Activated CD4-positive, alpha-beta T cell treated with anti-CD3 and anti-CD28 coated beads for 4 hours (primary cell): ENCODE measurements around the gene QSOX1.

Experiments used
- DNase-seq, 2 donors: peaks; one replicate each; pipeline ENCODE4 v3.0.0-alpha.2; 2020

QSOX1 gene

GRCh38 chr1:180150982-180151381 lies 3.7 kb upstream of the QSOX1 start:
- DNase-seq: no peak

GRCh38 chr1:180151508-180151907 lies 3.2 kb upstream of the QSOX1 start:
- no peak for DNase-seq

GRCh38 chr1:180152588-180152987 lies 2.1 kb upstream of the QSOX1 start:
- DNase-seq: no peak

GRCh38 chr1:180153032-180153431 lies 1.6 kb upstream of the QSOX1 start:
- no peak for DNase-seq

GRCh38 chr1:180154003-180154324 lies 705 bp upstream of the QSOX1 start:
- DNase-seq: no peak

DNA sequence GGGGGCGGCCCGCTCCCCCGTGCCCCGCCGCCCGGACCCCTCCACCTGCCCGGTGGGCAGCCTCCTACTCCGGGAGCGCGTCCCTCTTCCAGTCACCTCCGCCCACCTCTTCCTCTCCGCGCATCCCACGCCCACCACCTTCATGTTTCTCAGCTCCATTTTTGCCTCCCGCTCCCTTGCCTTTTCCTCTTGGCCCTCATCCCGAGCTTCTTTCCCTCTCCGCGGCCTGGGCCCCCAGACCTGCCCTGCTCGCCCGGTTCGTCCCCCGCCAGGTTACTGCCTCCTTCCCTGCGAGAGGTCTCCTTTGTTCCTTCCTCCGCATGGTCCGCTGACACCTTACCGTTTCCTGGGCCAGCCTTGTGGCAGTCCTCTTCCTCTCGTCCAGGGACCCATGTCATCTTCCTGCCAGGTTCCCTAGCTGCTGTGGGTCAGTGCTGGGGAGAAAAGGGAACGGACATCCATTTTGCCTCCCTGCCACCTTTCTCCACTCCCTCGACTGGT lies 563 bp downstream of the QSOX1 start:
- DNase-seq: peak in 1 of 2 donors; percentile 25

GRCh38 chr1:180156201-180156600 lies 1.5 kb downstream of the QSOX1 start:
- no peak for DNase-seq

DNA sequence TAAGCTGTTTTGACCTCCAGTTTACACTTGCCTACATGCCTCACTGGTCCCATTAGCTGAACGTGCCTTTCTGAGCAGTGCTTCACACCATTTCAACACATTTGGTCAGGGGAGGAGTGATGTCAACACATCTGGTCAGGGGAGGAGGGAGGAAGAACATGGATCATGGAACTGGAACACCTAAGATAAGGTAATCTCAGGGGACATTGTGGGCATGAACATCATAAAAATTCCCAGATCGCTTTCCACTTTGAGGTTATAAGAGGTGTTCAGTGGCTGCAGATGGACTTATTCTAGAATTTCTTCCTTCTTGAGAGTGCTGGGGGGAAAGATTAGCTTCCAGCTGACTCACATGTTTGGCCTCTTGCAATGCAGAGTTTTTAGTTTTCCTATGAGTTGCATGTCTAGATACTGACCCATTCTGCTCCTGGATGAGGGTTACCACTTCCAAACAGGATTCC lies 2.0 kb downstream of the QSOX1 start:
- no peak for DNase-seq

DNA sequence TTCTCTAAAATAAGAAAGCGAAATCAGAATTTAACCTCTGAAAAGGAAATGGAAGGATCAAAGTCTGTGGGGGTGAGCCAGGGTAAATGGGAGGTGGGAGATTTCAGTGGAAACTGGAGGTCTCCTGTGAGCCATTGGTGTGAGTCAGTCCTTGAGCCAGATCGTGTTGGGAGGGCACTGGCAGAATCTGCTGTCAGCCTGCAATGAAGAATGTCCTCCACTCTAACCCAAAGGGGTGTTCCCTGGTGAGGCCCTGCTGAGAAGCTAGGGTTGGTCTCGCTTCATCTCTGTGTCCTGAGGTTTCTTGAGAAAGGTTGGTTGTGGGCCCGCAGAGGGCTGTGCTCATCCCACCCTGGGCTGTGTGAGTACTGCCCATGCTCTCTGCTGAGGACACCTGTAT lies 2.4 kb downstream of the QSOX1 start:
- no peak for DNase-seq

GRCh38 chr1:180157576-180158057 lies 2.9 kb downstream of the QSOX1 start:
- no peak for DNase-seq

GRCh38 chr1:180158149-180159147 lies 3.8 kb downstream of the QSOX1 start:
- no peak for DNase-seq

- no peak for DNase-seq
Observed at GRCh38 chr1:180160357-180160756, 5.7 kb downstream of the QSOX1 start.

- no peak for DNase-seq
Observed at GRCh38 chr1:180163041-180163440, 8.4 kb downstream of the QSOX1 start.

DNA sequence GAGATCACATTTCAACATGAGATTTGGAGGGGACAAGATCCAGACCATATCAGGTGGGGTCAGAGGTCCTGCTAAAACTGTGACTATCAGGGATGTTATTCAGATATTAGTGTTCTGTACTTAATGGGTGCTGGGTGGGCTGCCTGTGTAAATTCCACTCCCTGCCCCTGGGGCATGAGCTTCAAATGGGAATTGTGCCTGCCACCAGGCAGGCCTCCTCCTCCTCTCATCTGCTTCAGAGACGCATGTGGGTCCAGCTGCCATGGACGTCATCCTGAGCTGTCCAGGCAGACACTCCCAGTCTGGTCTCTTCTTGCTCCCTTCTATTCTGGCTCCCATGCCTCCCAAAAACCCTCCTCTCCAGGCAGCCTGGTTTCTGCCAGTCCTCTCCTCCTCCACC lies 10.4 kb downstream of the QSOX1 start:
- DNase-seq: no peak

DNA sequence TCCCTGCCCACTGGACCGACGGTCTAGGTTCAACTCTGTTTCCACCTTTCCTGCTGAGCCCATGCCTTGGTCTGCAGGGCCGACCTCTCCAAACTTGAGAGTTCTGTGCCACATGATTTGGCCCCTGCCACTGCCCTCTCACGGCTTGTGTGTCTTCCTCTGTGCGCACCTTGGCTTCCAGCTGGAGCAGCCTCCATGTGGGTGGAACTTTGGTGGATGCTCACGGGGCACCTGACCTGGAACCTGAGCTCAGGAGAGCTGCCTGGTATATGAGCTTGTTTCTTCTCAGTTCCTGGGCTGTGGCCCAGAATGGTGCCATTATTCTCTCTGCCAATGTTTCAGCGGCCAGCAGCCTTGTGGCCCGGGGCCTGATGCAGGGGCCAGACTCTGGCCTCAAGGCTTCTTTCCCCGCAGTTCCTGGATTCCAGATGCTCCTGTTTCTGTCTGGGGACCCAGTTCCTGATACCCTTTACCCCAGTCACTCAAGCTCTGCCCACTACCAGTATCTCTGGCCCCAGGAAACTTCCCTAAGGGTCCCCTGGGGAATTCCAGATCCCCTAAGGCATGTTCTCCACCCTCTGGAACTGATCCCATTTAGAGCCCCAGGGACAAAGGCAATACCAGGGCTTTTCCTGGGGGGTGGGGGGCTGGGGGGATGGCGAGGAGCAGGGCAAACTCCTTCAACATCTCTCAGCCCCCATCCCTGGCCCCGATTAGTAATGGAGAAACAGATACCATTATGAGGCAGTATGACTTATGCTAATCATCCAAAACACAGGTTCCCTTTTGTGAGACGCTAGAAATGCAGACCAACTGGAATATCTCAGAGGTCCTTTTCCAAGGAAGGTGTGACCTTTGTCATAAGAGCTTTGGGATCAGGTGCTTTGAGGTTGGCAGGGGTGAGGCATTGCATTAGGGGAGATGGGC lies 11.1 kb downstream of the QSOX1 start:
- no peak for DNase-seq

- DNase-seq: no peak
Observed at GRCh38 chr1:180166436-180166800, 11.7 kb downstream of the QSOX1 start.

DNA sequence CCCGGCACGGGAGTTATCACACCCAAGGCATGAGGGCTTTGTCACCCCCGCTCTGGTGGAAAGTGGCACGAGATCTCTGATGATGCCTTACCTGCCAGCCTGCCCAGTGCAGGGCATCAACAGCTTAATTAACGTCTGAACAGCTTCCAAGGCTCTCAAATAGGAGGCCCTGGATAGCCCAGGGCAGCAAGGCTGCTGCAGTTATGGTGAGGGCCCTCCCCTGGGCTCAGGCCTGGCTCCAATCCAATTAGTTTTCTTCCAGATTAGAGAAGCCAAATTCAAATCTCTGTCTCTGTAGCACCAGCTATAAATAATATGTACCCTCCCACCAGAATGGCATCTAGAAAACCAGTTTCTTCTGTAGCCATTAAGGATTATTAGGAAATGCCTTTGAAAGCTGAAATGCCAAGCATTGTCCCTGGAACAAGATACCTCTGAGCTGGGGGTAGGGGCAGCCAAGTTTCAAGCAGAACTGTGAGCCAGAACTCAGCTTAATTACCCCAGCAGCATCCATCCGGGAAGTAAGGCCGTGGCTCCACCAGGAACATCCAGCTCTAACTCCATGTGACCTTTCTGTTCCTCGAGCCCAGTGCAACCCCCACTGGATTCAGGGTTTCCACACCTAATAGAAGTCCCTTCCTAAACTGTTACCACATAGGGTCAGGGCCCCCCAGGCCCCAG lies 12.5 kb downstream of the QSOX1 start:
- no peak for DNase-seq

DNA sequence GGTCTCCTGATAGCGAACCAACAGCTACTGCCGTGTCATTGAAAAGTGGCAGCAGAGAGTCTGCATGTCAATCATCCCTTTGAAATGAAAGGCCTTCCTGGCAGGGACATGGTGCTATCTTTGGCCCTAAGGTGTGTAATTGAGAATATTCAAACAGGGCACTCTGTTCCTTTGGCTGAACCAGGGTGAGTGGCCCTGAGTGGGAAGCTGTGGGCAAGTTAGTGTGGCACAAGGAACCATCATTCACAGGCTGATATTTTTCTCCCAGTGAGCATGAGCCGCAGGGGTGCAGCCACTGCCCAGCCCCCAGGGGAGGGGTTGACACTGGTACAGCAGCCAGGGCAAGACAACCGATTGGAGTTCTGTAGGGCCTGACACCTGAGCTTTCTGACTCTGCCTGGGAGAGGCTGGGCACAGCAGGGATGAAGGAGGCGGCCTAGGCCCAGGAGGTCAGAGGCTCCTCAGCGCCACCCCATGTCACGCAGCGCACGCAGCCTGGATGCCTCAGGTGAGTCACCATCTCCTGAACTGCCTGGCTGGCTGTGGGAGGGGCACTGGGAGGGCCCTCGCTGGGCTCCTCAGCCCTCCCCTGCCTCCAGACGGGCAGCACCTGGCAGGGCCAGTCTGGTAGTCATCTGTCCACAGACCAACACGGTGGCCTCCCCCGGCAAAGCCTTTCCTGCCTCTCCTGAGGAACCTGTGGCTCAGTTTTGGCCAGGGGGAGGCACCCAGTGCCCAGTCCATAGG lies 13.2 kb downstream of the QSOX1 start:
- DNase-seq: no peak

DNA sequence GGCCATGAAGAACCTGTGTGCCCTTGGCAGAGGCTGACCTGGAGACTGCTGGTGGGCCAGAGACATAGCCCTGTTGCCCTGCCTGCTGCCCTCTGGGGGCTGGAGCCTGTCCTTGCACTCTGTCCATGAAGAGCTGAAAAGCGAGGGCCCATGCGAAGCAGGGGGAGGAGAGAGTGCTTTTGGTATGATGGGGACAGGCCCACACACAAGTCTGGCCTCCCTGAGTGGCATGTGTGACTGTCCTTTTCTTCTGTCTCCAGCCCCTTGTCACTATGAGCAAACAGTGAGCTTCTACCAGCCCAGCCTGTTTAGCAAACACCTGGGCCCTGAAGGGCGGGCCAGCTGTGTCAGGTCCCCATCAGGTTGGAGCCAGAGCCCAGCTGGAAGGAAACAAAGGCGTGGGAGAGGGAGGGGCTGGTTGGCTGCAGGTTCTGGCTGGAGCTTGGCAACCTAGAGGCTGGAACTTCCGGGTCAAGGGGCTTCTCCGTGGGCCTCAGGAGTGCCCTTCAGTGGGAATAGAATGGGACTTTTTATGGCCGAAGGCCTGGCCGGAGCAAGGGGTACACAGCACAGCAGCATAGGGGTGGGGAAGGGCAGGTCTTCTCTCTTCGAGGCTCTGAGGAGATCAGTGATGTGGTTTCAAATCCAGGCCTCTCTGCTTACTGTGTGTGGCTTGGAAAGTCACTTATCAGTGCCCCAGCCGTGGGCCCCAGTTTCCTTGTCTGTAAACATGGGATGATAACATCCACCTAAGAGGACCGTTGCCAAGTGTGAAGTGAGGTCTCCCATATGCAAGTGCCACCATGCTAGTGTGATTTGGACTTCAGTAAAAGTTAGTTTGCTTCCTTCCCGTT lies 14.3 kb downstream of the QSOX1 start:
- DNase-seq: peak in 1 of 2 donors; percentile 14

DNA sequence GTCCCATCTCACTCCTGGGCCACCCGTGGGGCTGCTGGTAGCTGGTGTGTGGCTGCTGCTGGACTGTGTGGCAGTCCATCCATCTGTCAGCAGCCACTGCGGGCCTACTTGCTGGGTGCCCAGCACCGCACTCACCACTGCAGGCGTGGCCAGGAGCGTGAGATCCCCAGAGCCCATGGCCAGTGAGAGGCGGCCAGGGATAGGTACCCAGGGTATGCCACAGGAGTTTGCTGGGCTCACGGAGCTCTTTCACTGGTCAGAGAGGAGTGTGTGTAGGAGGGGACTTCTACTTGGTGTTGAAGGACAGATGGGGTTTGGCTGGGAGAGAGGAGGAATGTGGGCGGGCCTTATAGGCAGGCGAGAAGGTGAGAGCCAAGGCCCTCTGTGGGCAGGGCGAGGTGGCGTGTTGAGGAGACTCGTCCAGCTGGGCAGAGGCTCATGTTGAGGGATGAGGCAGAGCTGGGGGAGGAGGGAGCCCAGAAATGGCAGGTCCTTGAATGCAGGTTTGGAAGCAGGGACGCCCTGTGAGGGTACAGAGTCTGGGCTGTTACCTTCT lies 15.0 kb downstream of the QSOX1 start:
- no peak for DNase-seq
